MG63 (cell line): Measurements from ENCODE around the gene FGGY. TPM values are rescaled to one million over a fixed set of nuclear protein-coding genes. Genes with fewer than 3 reads are reported as not detected.
A peak's percentile ranks its signal among the peaks of the same experiment; 100 is the strongest.
"Not testable (repeated sequence)": the region's sequence is repeated elsewhere in the genome, so short reads cannot be mapped to it uniquely, and the experiment has no call there.

Source experiments
- DNase-seq: peaks from one replicate; pipeline ENCODE4 v3.0.0-alpha.2; 2020
- H3K27me3 ChIP-seq: fragments of 250-450 bp; sonication (Bioruptor Pico); 2 replicates; pipeline ENCODE4 v1.5.1; 2020; ENCODE audit warnings: mild to moderate bottlenecking, moderate library complexity
- H3K36me3 ChIP-seq: fragments of 250-450 bp; sonication (Bioruptor Pico); 2 replicates; pipeline ENCODE4 v1.5.1; 2020; ENCODE audit warnings: mild to moderate bottlenecking, moderate library complexity
- H3K4me3 ChIP-seq: fragments of 250-450 bp; sonication (Bioruptor Pico); 2 replicates; pipeline ENCODE4 v1.5.1; 2020; ENCODE audit warnings: mild to moderate bottlenecking, moderate library complexity
- H3K9me3 ChIP-seq: fragments of 250-450 bp; sonication (Bioruptor Pico); 2 replicates; pipeline ENCODE4 v1.5.1; 2020; ENCODE audit warnings: mild to moderate bottlenecking, moderate library complexity
- total RNA-seq: library from RNA; depleted of rRNA; stranded (reverse); fragments of >200 nt; shearing (Covaris generic); gene quantifications from 2 replicates; pipeline ENCODE4 v1.2.3, GENCODE V29; 2014; ENCODE audit warnings: low replicate concordance

Gene FGGY
- total RNA-seq, 1 experiment from 2014 or later, result 15.4 TPM

DNA sequence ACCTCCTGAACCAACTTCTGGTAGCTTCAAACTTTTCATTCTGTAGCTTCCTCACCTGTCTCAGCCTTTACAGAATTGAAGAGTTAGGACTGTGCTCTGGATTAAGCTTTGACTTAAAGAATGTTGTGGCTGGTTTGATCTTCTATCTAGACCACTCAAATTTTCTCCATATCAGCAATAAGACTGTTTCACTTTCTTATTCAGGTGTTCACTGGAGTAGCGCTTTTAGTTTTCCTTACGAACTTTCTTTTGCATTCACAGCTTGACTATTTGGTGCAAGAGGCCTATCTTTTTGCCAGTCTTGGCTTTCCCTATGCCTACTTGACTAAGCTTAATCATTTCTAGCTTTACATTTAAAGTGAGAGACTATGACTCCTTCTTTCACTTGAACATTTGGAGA lies 31.5 kb downstream of the FGGY start:
- Histone ChIP-seq H3K27me3 (no peaks in the 10 kb centered on the region), H3K9me3 (no peaks in the 10 kb centered on the region)
- no peak for DNase-seq

DNA sequence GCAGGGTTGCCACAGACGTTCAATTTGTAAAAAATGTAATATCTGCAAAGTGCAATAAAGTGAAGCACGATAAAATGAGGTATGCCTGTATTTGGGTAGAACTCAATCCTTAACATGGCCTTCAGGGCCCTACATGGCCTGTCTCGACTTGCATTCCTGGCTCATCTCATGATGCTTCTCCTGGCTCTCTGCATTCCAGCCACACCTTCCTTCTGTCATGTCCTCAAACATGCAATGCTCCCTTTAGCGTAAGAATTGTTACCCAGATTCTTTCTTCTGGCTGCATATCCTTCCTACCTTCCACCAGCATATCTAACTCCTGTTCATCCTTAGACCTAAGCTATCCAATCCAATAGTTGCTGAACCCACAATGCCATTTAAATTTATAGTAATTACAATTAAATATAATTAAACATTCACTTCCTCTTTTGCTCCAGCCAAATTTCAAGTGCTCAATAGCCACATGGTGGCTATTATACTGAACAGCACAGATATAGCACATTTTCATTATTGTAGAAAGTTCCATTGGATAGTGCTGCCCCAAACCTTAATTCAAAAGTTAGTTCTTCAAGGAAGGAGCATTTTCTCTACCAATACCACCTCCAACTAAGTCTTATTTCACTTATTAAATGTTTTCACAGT lies 32.6 kb downstream of the FGGY start:
- DNase-seq, result no peak
- no peaks in the 10 kb centered on the region for H3K9me3 ChIP-seq
- H3K27me3 ChIP-seq, result no peaks in the 10 kb centered on the region
- H3K36me3 ChIP-seq, result no peaks in the 10 kb centered on the region; the same call in 1 of the 2 replicates
- no peak overlapping the region for H3K4me3 ChIP-seq

More for the DNA sequence above, 31.5 kb downstream of the FGGY start:
- H3K36me3 ChIP-seq, result no peaks in the 10 kb centered on the region; the same call in 1 of the 2 replicates
- no peak overlapping the region for H3K4me3 ChIP-seq

DNA sequence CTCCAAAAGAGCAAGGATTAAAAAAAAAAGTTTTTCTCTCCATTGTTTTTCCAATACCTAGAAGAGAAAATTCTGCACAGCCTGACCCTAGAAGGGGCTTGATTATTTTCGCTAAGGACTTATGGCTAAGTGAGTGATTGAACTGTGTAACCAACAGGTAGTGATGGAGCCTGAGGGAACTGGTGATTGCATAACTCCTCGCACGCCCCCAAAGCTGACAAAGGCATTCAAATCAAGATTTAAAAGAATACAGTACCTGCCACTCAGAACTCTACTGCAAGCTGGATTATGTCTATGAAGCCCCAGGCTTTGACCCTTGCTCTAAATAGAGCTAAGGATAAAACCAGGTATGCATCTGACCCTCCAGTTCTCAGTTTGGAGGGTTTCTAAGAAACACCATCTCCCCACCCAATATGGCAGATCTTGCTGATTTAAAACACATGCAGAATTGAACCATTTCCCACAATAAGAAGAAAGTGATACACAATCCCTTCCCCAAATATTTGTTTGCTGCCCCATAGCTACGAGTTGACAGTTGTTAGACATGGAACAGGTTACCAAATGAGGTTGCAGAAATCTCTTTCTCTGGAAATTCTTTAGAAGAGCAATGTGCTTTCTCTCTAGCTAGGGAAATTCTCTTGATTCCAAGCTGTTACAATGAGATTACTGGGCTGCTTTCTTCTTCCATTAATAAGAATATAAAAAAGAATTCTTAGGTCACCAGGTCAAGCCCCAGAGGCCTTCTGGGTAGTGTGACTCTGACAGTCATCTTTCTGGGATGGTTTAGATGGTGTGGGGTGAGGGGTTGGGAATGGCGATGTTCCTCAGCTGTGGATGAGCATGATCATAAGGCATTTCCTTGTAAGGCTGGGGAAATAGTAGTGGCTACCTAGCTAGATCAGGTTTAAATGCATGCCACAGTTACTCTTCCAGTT lies 35.1 kb downstream of the FGGY start:
- Histone ChIP-seq H3K27me3 (no peaks in the 10 kb centered on the region), H3K4me3 (no peak overlapping the region), H3K9me3 (no peaks in the 10 kb centered on the region), H3K36me3 (no peaks in the 10 kb centered on the region; the same call in 1 of the 2 replicates)
- DNase-seq, result no peak

DNA sequence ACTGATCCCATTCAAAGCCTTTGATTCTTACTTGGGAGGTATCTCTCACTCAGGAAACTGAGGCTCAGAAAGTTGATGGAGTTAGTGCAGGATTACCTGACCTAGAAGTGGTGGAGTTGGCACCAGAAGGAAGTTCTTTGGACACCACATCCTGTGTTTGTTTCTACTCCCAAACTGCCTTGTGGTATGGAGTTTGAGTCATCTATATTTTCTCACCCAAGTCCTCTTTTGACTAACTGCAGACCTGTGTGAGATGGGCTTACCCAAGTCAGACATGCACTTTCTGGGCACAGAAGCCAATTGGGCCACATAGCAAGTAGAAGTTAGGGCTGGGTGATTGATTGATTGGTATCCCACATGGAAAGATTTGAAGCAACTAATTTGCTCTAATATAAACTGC lies 36.1 kb downstream of the FGGY start:
- DNase-seq, result peak; percentile 14
- H3K9me3 ChIP-seq, result no peaks in the 10 kb centered on the region

DNA sequence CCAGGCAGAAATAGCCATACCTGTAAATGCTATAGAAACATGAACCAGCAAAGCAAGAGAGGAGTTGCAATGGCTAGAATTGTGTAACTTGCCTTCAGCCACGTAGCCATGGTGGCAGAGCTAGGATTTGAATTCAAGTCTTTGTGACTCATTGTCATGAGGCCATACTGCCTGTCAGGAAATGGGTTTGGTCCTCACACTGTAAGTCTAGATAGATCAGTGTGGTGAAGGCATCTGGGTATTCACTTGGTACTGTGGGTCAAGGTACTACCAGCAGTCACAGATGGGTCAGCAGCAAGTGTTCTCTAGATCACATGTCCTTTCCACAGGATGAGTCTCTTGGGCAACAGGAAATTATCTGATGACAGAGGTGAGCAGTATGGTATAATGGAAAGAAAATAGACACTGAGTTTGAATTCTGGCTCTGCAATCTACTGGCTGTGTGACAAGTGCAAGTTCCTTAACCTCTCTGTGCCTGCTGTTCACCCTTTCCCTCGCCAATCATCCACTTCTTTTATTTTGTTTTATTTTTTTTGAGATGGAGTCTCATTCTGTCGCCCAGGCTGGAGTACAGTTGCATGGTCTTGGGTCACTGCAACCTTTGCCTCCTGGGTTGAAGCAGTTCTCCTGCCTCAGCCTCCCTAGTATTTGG lies 36.9 kb downstream of the FGGY start:
- no peaks in the 10 kb centered on the region for H3K27me3 ChIP-seq
- DNase-seq, result no peak
- H3K9me3 ChIP-seq, result no peaks in the 10 kb centered on the region
- H3K4me3 ChIP-seq, result no peak overlapping the region
- no peaks in the 10 kb centered on the region; the same call in 1 of the 2 replicates for H3K36me3 ChIP-seq

More for the DNA sequence above, 36.1 kb downstream of the FGGY start:
- no peaks in the 10 kb centered on the region for H3K27me3 ChIP-seq
- no peak overlapping the region for H3K4me3 ChIP-seq
- H3K36me3 ChIP-seq, result no peaks in the 10 kb centered on the region; the same call in 1 of the 2 replicates

DNA sequence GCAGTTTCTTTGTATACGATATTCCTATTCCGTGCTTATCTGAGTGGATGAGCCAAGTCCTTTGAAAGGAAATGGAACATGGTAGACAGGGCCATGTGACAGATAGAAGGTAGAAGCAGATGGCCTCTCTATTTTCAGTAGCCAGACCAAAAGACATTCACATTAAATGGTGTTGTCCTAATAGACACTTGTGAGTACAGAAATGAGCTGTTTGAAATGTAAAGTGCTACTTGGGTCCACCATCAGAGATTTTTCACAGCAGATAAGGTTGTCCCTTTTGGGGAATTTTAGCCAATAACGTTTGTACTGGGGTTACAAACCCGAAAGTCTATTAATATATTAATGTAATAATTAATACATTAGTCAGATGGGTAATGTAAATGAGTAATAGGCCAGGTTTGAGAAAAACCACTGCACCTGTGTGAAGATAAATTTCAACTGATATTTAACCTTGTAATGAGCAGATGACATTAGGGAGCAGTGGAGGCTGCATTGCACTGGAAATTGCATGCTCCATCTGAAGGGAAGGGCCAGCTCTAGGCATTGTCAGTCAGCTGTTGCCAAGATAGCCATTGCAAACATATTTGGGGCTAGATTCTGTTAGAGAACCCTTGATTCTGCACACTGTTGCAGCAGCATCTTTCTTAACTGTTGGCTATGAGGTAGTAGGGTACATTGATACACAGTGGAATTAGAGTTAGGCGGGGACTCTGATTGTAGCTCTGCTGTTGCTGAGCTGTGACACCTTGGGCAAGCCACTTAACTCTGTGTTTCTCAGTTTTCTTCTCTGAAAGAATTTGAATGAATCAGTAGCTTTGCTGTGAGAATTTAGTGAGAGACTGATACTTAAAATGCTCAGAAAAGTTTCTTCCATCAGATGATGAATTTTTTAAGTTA lies 43.8 kb downstream of the FGGY start:
- no peak for DNase-seq
- Histone ChIP-seq H3K27me3 (no peaks in the 10 kb centered on the region), H3K36me3 (no peaks in the 10 kb centered on the region), H3K4me3 (no peak overlapping the region), H3K9me3 (no peaks in the 10 kb centered on the region)

DNA sequence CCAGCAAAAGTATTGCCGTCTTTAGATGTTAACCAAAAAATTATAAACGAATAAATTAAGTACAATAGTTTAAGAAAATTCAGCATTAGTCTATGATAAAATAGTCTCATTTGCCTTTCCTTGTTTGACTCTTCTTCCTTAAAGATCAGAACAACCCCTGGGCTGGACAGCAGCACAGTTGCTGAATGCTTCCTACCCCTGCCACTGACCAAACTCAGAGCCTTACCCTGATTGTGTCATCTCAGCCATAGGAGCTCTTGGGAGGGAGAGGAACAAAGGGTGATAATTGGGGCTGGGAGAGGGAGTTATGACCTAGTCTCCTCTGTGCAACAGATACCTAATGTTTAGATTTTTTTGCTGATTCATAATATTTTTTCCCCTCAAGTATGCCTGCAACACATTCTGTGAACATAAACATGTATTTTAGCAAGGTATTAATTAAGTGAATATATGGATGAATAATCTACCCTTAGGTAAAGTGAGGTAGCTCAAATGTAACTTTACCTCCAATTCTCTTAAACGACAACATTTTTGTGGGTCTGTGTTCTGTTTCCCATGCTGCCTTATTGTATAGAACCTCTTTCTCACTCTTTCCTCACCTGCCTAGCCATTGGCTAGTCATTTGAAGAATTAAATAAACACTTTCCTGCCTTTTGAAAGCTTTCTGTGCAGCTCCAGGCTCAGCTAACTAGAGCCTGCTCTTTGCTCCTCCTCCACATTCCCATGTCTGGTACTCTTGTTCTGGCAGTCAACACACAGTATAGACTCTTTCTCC lies 46.1 kb downstream of the FGGY start:
- no peaks in the 10 kb centered on the region for H3K9me3 ChIP-seq
- DNase-seq, result no peak

DNA sequence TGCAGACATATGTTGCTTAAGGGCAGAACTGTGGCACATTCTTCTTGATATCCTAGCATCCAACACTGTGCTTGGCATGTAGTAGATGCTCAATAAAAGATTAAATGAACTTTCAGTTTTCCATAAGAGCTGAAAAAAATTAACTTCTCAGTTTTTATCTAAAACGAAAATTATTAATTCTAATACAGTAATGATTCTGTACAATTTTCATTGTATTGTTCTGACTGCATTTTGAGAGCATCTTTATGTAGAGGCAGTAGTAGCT lies 46.6 kb downstream of the FGGY start:
- no peak for DNase-seq
- Histone ChIP-seq H3K4me3 (no peak overlapping the region), H3K27me3 (no peaks in the 10 kb centered on the region), H3K36me3 (no peaks in the 10 kb centered on the region), H3K9me3 (no peaks in the 10 kb centered on the region)

More for the DNA sequence above, 46.1 kb downstream of the FGGY start:
- H3K27me3 ChIP-seq, result no peaks in the 10 kb centered on the region
- no peaks in the 10 kb centered on the region for H3K36me3 ChIP-seq
- H3K4me3 ChIP-seq, result no peak overlapping the region

DNA sequence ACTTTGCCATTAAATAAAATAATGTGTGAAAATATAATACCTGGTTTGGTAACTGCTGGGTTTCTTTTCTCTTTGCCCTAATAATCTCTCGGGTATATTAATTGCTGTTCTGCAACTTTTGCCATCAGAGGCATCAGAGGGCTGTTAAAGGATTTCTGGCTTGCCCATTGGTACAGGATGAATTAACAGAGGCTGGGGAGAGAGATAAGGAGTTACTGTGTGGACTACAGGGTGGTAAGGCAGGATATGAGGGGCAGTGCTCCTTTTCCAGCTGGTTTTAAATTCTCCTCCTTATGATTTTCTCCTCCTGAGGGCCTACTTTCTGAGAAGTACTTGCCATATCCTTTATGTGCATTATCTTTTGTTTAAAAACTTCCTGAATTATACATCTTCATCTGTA lies 48.3 kb downstream of the FGGY start:
- Histone ChIP-seq H3K36me3 (no peaks in the 10 kb centered on the region), H3K4me3 (no peak overlapping the region), H3K27me3 (no peaks in the 10 kb centered on the region), H3K9me3 (no peaks in the 10 kb centered on the region)
- no peak for DNase-seq

DNA sequence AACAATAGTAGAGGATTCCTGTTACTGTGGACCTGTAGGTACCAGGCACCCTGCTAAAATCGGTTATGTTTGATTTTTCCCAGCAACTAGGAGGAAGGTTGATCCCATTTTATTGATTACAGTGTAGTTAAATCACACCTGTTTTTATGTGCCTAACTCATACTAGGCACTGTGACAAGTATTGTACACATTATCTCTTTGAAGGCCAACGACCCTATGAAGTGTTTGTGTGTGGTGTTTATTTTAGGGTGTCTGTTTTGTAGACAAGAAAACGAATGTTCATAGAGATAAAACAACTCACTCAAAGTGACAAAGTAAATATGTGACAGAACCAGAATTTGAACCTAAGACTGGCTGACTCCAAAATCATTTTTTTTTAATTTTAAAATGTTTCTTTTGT lies 49.5 kb downstream of the FGGY start:
- no peak for DNase-seq
- Histone ChIP-seq H3K27me3 (no peaks in the 10 kb centered on the region), H3K36me3 (no peaks in the 10 kb centered on the region), H3K9me3 (no peaks in the 10 kb centered on the region), H3K4me3 (no peak overlapping the region)

DNA sequence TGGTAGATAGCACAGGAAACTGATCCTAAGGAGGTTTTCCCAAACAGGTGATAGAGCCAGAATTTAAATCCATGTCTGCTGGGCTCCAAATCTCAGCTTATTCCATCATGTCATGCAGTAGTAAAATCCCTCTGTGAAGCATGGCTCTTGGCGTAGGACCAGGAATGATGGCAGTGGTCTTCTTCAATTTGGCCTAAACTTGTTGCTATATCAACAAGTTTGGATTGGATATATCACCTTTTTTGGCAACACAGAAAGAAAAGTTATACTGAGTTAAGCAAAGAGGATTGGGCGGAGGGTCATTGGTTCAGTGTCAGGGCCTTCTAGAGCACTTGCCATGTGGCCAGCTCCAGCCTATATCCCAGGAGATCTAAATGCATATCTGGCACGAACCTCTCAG lies 52.2 kb downstream of the FGGY start:
- Histone ChIP-seq H3K9me3 (no peaks in the 10 kb centered on the region), H3K4me3 (no peak overlapping the region), H3K36me3 (no peaks in the 10 kb centered on the region), H3K27me3 (no peaks in the 10 kb centered on the region)
- DNase-seq, result no peak

DNA sequence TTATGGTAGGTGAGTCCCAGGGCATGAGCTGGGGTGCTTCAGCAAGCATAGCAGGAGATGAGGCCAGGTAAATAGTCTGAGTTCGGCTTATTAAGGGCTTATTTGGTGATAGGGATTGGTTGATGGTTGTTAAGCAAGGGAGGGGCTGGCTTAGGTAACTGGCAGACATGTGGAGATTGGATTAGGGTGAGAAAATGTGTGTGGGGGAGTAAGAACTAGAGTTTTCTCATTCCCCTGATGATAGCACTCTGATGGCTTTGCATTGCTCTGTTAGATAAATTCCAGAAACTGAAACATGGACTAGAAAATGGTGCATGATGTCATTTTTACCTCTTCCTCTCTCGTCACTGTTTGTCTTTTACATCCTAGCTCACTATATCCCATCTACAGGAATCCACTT lies 53.6 kb downstream of the FGGY start:
- Histone ChIP-seq H3K27me3 (no peaks in the 10 kb centered on the region), H3K36me3 (no peaks in the 10 kb centered on the region), H3K4me3 (no peak overlapping the region), H3K9me3 (no peaks in the 10 kb centered on the region)
- DNase-seq, result no peak

DNA sequence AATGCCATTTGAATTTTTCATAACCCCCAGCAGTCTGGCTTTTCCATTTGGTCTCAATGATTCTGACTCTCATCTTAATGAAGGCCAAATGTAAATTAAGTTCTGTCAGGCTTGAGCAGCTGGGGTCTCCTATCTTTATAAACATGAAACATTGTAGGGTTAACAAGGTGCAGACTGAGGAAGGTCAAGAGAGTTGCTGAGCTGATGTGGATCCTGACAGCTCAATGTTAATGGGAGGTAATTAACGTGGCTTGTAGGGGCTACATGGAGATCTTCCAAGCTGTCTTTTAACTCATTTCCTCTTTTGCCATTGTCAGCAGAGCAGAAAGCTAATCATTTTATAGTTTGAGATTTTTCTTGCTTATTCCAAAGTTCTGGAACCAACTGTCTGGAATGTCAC lies 55.2 kb downstream of the FGGY start:
- no peak for DNase-seq
- H3K9me3 ChIP-seq, result no peaks in the 10 kb centered on the region
- H3K4me3 ChIP-seq, result no peak overlapping the region
- no peaks in the 10 kb centered on the region for H3K27me3 ChIP-seq
- H3K36me3 ChIP-seq, result no peaks in the 10 kb centered on the region

DNA sequence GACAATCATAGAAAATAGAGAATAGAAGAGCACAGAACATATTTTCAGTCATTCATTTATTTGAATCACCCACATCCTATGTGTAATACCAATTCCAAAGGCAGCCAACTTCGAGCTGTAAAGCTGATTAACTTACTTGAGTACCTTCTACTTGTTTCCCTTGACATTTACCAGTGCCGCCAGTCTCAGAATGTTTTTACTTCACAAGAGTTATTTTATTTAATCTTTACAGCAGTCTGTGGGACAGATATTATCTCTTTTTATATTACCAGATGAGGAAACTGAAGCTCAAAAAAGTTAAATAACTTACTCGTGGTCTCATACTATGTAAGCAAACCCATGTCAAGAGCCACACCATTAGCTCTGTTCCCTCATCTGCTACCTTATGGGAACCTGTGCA lies 56.6 kb downstream of the FGGY start:
- no peaks in the 10 kb centered on the region for H3K9me3 ChIP-seq
- H3K4me3 ChIP-seq, result no peak overlapping the region
- no peak for DNase-seq
- no peaks in the 10 kb centered on the region for H3K27me3 ChIP-seq
- no peaks in the 10 kb centered on the region for H3K36me3 ChIP-seq

DNA sequence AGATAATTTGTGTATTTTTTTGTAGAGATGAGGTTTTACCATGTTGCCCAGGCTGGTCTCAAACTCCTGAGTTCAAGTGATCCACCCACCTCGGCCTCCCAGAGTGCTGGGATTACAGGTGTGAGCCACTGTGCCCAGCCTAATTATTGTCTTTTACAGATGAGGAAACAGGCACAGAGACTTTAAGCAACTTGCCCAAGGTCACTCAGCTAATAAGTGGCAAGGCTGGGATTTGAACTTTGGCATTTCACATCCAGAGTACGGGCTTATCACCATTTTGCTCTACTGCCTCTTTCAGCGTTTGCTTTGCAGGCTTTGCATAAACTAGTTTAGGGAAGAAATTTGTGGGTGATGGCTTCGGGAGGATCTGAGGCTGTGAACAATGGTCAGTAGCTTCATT lies 57.3 kb downstream of the FGGY start:
- H3K27me3 ChIP-seq, DNase-seq, H3K36me3 ChIP-seq, H3K9me3 ChIP-seq, H3K4me3 ChIP-seq: not testable (repeated sequence)

DNA sequence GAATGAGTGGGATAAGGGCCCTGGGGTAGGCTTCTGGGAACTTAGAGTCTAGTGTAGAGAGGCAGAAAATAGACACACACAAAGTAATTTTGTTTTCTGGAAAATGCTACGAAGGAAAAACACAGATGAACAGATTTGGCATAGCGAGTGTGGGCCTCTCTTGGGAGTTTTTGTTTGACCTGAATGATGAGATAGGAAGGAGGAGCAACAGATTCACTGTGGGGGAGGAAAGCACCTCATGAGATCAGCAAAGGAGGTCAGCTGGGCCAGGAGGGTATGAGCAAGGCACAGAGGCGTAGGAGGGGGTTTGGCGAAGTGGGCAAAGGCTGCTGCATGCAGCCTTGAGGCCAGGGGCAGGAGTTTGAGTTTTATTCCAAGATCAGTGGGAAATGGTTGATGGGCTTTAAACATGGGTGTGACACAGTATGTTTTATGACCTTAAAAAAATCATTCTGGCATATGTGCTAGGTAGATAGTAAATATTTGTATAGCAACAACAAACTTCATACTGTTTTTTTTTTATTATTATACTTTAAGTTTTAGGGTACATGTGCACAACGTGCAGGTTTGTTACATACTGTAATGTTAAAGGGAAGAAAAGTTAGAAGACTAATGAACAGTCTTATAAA lies 57.9 kb downstream of the FGGY start:
- Histone ChIP-seq H3K36me3 (no peaks in the 10 kb centered on the region), H3K9me3 (no peaks in the 10 kb centered on the region), H3K4me3 (no peak overlapping the region), H3K27me3 (no peaks in the 10 kb centered on the region)
- DNase-seq, result no peak
